ENCODE results near the gene CMPK1. TPM values are rescaled to one million over a fixed set of nuclear protein-coding genes. Genes with fewer than 3 reads are reported as not detected.

The CMPK1 gene
- total and polyA plus RNA-seq, 9 donors: 38.8 to 109 (median 64.1) TPM

GRCh38 chr1:47399846-47400155, 66.2 kb downstream of the CMPK1 start:
- Histone ChIP-seq H3K4me3 (no peak overlapping the region), H3K27ac (no peak overlapping the region), H3K27me3 (no peaks in the 10 kb centered on the region), H3K4me1 (ENCODE audit: insufficient read depth) (no peaks in the 10 kb centered on the region), H3K36me3 (no peaks in the 10 kb centered on the region), H3K9me3 (no peaks in the 10 kb centered on the region)
- DNase-seq: no peak
- TF ChIP-seq CTCF (IDR thresholded peaks at IDR 0.05) (no peak), POLR2A (IDR thresholded peaks at IDR 0.05) (no peak), EP300 (IDR thresholded peaks at IDR 0.05) (no peak)
- intact Hi-C loops (cut with DNase I): no loop called here
- 80 to 89% (median 83%) methylated on average over 4 of the region's 4 CpGs for WGBS, 3 donors

- 67 to 89% (median 68%) methylated on average over 4 of the region's 4 CpGs for WGBS, 3 donors
- H3K27me3 ChIP-seq: no peaks in the 10 kb centered on the region
- no peaks in the 10 kb centered on the region for H3K9me3 ChIP-seq
- intact Hi-C loops (cut with DNase I): no loop called here
- DNase-seq: no peak
- H3K36me3 ChIP-seq: no peaks in the 10 kb centered on the region
- H3K4me3 ChIP-seq: no peak overlapping the region
- no peak overlapping the region for H3K27ac ChIP-seq
- TF ChIP-seq EP300 (IDR thresholded peaks at IDR 0.05) (no peak), POLR2A (IDR thresholded peaks at IDR 0.05) (no peak), CTCF (IDR thresholded peaks at IDR 0.05) (no peak)
- H3K4me1 ChIP-seq (ENCODE audit: insufficient read depth): no peaks in the 10 kb centered on the region
Measured at GRCh38 chr1:47401761-47402160, 68.2 kb downstream of the CMPK1 start.

- H3K27ac ChIP-seq: no peak overlapping the region
- no peaks in the 10 kb centered on the region for H3K27me3 ChIP-seq
- TF ChIP-seq POLR2A (IDR thresholded peaks at IDR 0.05): no peak
- no peak for TF ChIP-seq CTCF (IDR thresholded peaks at IDR 0.05)
- TF ChIP-seq EP300 (IDR thresholded peaks at IDR 0.05): no peak
- H3K4me3 ChIP-seq: no peak overlapping the region
- 82 to 92% (median 86%) methylated on average over 4 of the region's 4 CpGs for WGBS, 3 donors
- DNase-seq: no peak
- no peaks in the 10 kb centered on the region for H3K36me3 ChIP-seq
- intact Hi-C loops (cut with DNase I): no loop called here
- no peaks in the 10 kb centered on the region for H3K4me1 ChIP-seq (ENCODE audit: insufficient read depth)
- H3K9me3 ChIP-seq: no peaks in the 10 kb centered on the region
Measured at GRCh38 chr1:47402591-47402990, 69.0 kb downstream of the CMPK1 start.

- no peaks in the 10 kb centered on the region for H3K9me3 ChIP-seq
- no peaks in the 10 kb centered on the region for H3K27me3 ChIP-seq
- H3K4me1 ChIP-seq (ENCODE audit: insufficient read depth): no peaks in the 10 kb centered on the region
- no peak overlapping the region for H3K4me3 ChIP-seq
- no peaks in the 10 kb centered on the region for H3K36me3 ChIP-seq
- no peak for TF ChIP-seq EP300 (IDR thresholded peaks at IDR 0.05)
- TF ChIP-seq CTCF (IDR thresholded peaks at IDR 0.05): no peak
- no peak for TF ChIP-seq POLR2A (IDR thresholded peaks at IDR 0.05)
- no peak overlapping the region for H3K27ac ChIP-seq
- no peak for DNase-seq
- 60 to 67% (median 63%) methylated on average over 4 of the region's 4 CpGs for WGBS, 3 donors
- intact Hi-C loops (cut with DNase I): no loop called here
Measured at GRCh38 chr1:47403321-47403910, 69.8 kb downstream of the CMPK1 start.

All from ovary (tissue), 9 donors.